ENCODE results near the gene STYXL2. TPM values are rescaled to one million over a fixed set of nuclear protein-coding genes. Genes with fewer than 3 reads are reported as not detected.

STYXL2 gene
- total and polyA plus RNA-seq, 10 donors = not detected

GRCh38 chr1:167118188-167118587, 24.3 kb downstream of the STYXL2 start:
- WGBS, 5 donors = 75 to 94% (median 92%) methylated on average over 5 of the region's 5 CpGs

GRCh38 chr1:167119696-167120095, 25.8 kb downstream of the STYXL2 start:
- H3K27me3 ChIP-seq (replicated peaks in 1 of 7) = peaks cover 0 to 31% (median 9%) of the 10 kb centered on the region in 7 donors
- intact Hi-C loops (cut with DNase I; ENCODE audit: low total_unique reads) = no loop called here
- H3K9me3 ChIP-seq = no peaks in the 10 kb centered on the region
- no peaks in the 10 kb centered on the region for H3K36me3 ChIP-seq
- no peak for DNase-seq
- peaks cover 0 to 11% (median 10%) of the 10 kb centered on the region in 6 donors for H3K4me1 ChIP-seq
- 91 to 98% (median 94%) methylated on average over 3 of the region's 3 CpGs for WGBS, 5 donors
- no peak overlapping the region for H3K4me3 ChIP-seq
- H3K27ac ChIP-seq = no peak overlapping the region
- no peak for TF ChIP-seq CTCF (IDR thresholded peaks at IDR 0.05 in 8 of 11, conservative IDR thresholded peaks at IDR 0.05 in 3 of 11)

More at GRCh38 chr1:167118188-167118587, 24.3 kb downstream of the STYXL2 start:
- intact Hi-C loops (cut with DNase I; ENCODE audit: low total_unique reads) = no loop called here
- H3K27me3 ChIP-seq (replicated peaks in 1 of 7) = peaks cover 0 to 31% (median 9%) of the 10 kb centered on the region in 7 donors
- no peaks in the 10 kb centered on the region for H3K9me3 ChIP-seq
- no peak overlapping the region for H3K27ac ChIP-seq
- no peak overlapping the region for H3K4me3 ChIP-seq
- no peaks in the 10 kb centered on the region for H3K36me3 ChIP-seq
- TF ChIP-seq POLR2AphosphoS5 (IDR thresholded peaks at IDR 0.05) = no peak
- TF ChIP-seq CTCF (IDR thresholded peaks at IDR 0.05 in 8 of 11, conservative IDR thresholded peaks at IDR 0.05 in 3 of 11) = no peak
- no peak for TF ChIP-seq POLR2A (IDR thresholded peaks at IDR 0.05)
- no peak for DNase-seq
- peaks cover 0 to 11% (median 10%) of the 10 kb centered on the region in 6 donors for H3K4me1 ChIP-seq

- WGBS, 5 donors = 32 to 45% (median 43%) methylated on average over 13 of the region's 13 CpGs
- H3K4me3 ChIP-seq = peak overlapping the region; percentile 13 to 69 (median 32)
- no peak overlapping the region for H3K27ac ChIP-seq
- no peak for DNase-seq
- H3K27me3 ChIP-seq (replicated peaks in 1 of 7) = peaks cover 0 to 29% (median 9%) of the 10 kb centered on the region in 7 donors
- intact Hi-C loops (cut with DNase I; ENCODE audit: low total_unique reads) = no loop called here
- TF ChIP-seq POLR2A (IDR thresholded peaks at IDR 0.05) = no peak
- no peak for TF ChIP-seq POLR2AphosphoS5 (IDR thresholded peaks at IDR 0.05)
- no peak for TF ChIP-seq CTCF (IDR thresholded peaks at IDR 0.05 in 8 of 11, conservative IDR thresholded peaks at IDR 0.05 in 3 of 11)
- H3K9me3 ChIP-seq = no peaks in the 10 kb centered on the region
- peaks cover 0 to 11% (median 10%) of the 10 kb centered on the region in 6 donors for H3K4me1 ChIP-seq
- no peaks in the 10 kb centered on the region for H3K36me3 ChIP-seq
Measured at GRCh38 chr1:167120899-167121298, 27.0 kb downstream of the STYXL2 start.

GRCh38 chr1:167121375-167122120, 27.7 kb downstream of the STYXL2 start:
- peak; percentile 82 for DNase-seq
- no peaks in the 10 kb centered on the region for H3K36me3 ChIP-seq
- 13 to 17% (median 14%) methylated on average over 30 to 47 of the region's 47 CpGs for WGBS, 5 donors
- H3K27me3 ChIP-seq (replicated peaks in 1 of 7) = peaks cover 0 to 36% (median 9%) of the 10 kb centered on the region in 7 donors
- peak overlapping the region; percentile 13 to 69 (median 32) for H3K4me3 ChIP-seq
- intact Hi-C loops (cut with DNase I; ENCODE audit: low total_unique reads) = no loop called here
- no peak overlapping the region for H3K27ac ChIP-seq
- no peak for TF ChIP-seq POLR2A (IDR thresholded peaks at IDR 0.05)
- peak in 2 of 3 donors; percentile 32 to 49 for TF ChIP-seq POLR2AphosphoS5 (IDR thresholded peaks at IDR 0.05)
- TF ChIP-seq CTCF (IDR thresholded peaks at IDR 0.05 in 8 of 11, conservative IDR thresholded peaks at IDR 0.05 in 3 of 11) = no peak
- peaks cover 0 to 11% (median 10%) of the 10 kb centered on the region in 6 donors for H3K4me1 ChIP-seq
- no peaks in the 10 kb centered on the region for H3K9me3 ChIP-seq

Data from spleen (tissue), 11 donors.